PFSK-1 (cell line): ENCODE measurements around the gene PILRA.

Source experiments
- FOXP2 ChIP-seq: optimal IDR thresholded peaks from 2 replicates; pipeline ENCODE3; 2011; ENCODE audit warnings: borderline replicate concordance, control low read depth, inconsistent platforms; ENCODE audit not compliant: insufficient read depth; ENCODE audit errors: extremely low read length, extremely low read depth
- POLR2AphosphoS5 ChIP-seq: IDR thresholded peaks from 2 replicates; pipeline ENCODE4 v1.6.1; 2012; ENCODE audit warnings: low read depth, mild to moderate bottlenecking, control low read depth, low read length, moderate library complexity
- SIN3A ChIP-seq: IDR thresholded peaks from 2 replicates; pipeline ENCODE4 v1.6.1; 2012; ENCODE audit warnings: mild to moderate bottlenecking, low read length, moderate library complexity, borderline replicate concordance; ENCODE audit not compliant: insufficient read depth
- TAF1 ChIP-seq: IDR thresholded peaks from 2 replicates; pipeline ENCODE4 v1.6.1; 2012; ENCODE audit warnings: low read length, control low read depth, borderline replicate concordance; ENCODE audit not compliant: insufficient read depth
- TF ChIP-seq, protein P1 (sequence below), 2 experiments: IDR thresholded peaks; 2 replicates each; pipeline versions ENCODE4 v1.6.1 to v1.8.0; 2011 to 2012; ENCODE audit warnings: low read depth in 2 of 2, low read length in 2 of 2, control low read depth in 1 of 2, inconsistent platforms in 1 of 2, mild to moderate bottlenecking in 1 of 2, moderate library complexity in 1 of 2; ENCODE audit not compliant: insufficient read depth in 1 of 2

DNA sequence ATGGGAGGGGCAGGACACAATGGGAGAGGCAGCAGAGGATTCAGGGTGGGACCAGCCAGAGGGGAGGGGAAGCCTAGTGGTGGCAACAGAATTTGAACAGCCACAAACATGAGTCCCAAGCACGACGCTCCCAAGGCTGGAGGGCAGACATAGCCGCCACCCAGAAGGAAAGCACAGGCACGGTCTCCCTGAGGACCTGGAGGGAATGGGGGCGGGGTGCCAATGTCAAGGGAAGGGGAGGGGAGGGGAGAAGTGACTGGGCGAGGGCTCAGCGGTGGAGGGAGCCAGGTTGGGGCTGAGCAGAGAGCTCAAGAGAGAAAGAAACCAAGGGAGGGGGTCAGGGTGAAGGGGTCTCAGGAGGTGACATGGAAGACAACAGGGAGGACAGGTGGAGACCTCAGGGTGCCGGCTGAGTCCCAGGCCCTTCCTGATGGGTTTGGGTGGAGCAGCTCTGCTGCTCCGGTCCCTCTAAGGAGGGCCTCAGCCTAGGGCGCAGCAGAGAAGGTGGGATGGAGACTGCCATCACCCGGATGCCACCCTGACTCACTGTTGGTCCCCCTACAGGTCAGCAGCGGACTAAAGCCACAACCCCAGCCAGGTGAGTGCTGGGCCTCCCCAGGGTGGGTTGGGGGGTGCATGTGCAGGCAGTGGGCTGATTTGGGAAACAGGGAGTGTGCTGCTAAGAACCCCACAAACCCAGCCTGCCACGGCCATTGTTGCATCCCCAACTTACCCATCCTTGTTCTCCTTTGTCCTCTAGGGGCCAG, 24.2 kb downstream of the PILRA start:
- no peak for TF ChIP-seq SIN3A
- TF ChIP-seq TAF1, result no peak
- TF ChIP-seq POLR2AphosphoS5, result no peak
- TF ChIP-seq, protein P1, sequence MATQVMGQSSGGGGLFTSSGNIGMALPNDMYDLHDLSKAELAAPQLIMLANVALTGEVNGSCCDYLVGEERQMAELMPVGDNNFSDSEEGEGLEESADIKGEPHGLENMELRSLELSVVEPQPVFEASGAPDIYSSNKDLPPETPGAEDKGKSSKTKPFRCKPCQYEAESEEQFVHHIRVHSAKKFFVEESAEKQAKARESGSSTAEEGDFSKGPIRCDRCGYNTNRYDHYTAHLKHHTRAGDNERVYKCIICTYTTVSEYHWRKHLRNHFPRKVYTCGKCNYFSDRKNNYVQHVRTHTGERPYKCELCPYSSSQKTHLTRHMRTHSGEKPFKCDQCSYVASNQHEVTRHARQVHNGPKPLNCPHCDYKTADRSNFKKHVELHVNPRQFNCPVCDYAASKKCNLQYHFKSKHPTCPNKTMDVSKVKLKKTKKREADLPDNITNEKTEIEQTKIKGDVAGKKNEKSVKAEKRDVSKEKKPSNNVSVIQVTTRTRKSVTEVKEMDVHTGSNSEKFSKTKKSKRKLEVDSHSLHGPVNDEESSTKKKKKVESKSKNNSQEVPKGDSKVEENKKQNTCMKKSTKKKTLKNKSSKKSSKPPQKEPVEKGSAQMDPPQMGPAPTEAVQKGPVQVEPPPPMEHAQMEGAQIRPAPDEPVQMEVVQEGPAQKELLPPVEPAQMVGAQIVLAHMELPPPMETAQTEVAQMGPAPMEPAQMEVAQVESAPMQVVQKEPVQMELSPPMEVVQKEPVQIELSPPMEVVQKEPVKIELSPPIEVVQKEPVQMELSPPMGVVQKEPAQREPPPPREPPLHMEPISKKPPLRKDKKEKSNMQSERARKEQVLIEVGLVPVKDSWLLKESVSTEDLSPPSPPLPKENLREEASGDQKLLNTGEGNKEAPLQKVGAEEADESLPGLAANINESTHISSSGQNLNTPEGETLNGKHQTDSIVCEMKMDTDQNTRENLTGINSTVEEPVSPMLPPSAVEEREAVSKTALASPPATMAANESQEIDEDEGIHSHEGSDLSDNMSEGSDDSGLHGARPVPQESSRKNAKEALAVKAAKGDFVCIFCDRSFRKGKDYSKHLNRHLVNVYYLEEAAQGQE (IDR thresholded peaks at IDR 0.05; ENCODE audit: insufficient read depth in 1 of 2, low read depth in 2 of 2, low read length in 2 of 2), result no peak
- no peak for TF ChIP-seq FOXP2
